NAMALWA (cell line): ENCODE results near the gene KLHL2.
A peak's percentile ranks its signal among the peaks of the same experiment; 100 is the strongest.
"Not testable (repeated sequence)": the region's sequence is repeated elsewhere in the genome, so short reads cannot be mapped to it uniquely, and the experiment has no call there.

Source experiments
- DNase-seq: peaks from one replicate; pipeline ENCODE4 v3.0.0-alpha.2; 2015; ENCODE audit warnings: low spot score

KLHL2 gene

GRCh38 chr4:165232623-165233433 lies 25.5 kb downstream of the KLHL2 start:
- not testable (repeated sequence) for DNase-seq

GRCh38 chr4:165234766-165235165 lies 27.4 kb downstream of the KLHL2 start:
- DNase-seq: no peak

- not testable (repeated sequence) for DNase-seq
Measured at GRCh38 chr4:165236852-165237251, 29.5 kb downstream of the KLHL2 start.

- peak; percentile 49 for DNase-seq
Measured at GRCh38 chr4:165238041-165238640, 30.8 kb downstream of the KLHL2 start.

- not testable (repeated sequence) for DNase-seq
Measured at GRCh38 chr4:165240761-165241160, 33.4 kb downstream of the KLHL2 start.

- not testable (repeated sequence) for DNase-seq
Measured at GRCh38 chr4:165244148-165244547, 36.8 kb downstream of the KLHL2 start.

- not testable (repeated sequence) for DNase-seq
Measured at GRCh38 chr4:165244587-165245186, 37.3 kb downstream of the KLHL2 start.

GRCh38 chr4:165248102-165248501 lies 40.7 kb downstream of the KLHL2 start:
- DNase-seq: no peak

- DNase-seq: not testable (repeated sequence)
Measured at GRCh38 chr4:165248904-165249303, 41.5 kb downstream of the KLHL2 start.

GRCh38 chr4:165254771-165255170 lies 47.4 kb downstream of the KLHL2 start:
- DNase-seq: peak; percentile 26

- peak; percentile 91 for DNase-seq
Measured at GRCh38 chr4:165255439-165255838, 48.1 kb downstream of the KLHL2 start.

- DNase-seq: peak; percentile 73
Measured at GRCh38 chr4:165256074-165256659, 48.8 kb downstream of the KLHL2 start.

GRCh38 chr4:165259776-165260175 lies 52.4 kb downstream of the KLHL2 start:
- DNase-seq: peak; percentile 72

- not testable (repeated sequence) for DNase-seq
Measured at GRCh38 chr4:165262306-165262705, 54.9 kb downstream of the KLHL2 start.

- not testable (repeated sequence) for DNase-seq
Measured at GRCh38 chr4:165263466-165263865, 56.1 kb downstream of the KLHL2 start.

GRCh38 chr4:165269931-165270330 lies 62.6 kb downstream of the KLHL2 start:
- DNase-seq: not testable (repeated sequence)

- not testable (repeated sequence) for DNase-seq
Measured at GRCh38 chr4:165273443-165273842, 66.1 kb downstream of the KLHL2 start.

GRCh38 chr4:165275357-165275756 lies 68.0 kb downstream of the KLHL2 start:
- not testable (repeated sequence) for DNase-seq

- DNase-seq: not testable (repeated sequence)
Measured at GRCh38 chr4:165279531-165279930, 72.2 kb downstream of the KLHL2 start.

GRCh38 chr4:165284697-165285096 lies 77.3 kb downstream of the KLHL2 start:
- not testable (repeated sequence) for DNase-seq

GRCh38 chr4:165286619-165287340 lies 79.4 kb downstream of the KLHL2 start:
- peak; percentile 43 for DNase-seq

GRCh38 chr4:165288226-165288625 lies 80.9 kb downstream of the KLHL2 start:
- DNase-seq: no peak
